H1 (cell line): ENCODE measurements around the gene IGLL5. TPM values are rescaled to one million over a fixed set of nuclear protein-coding genes. Genes with fewer than 3 reads are reported as not detected.

Experiments used
- CTCF ChIA-PET: fragments of 300-600 bp; sonication (Branson Sonifier 250); formaldehyde crosslinking; loops from one replicate; lab custom pipeline; 2021; ENCODE audit not compliant: partially characterized antibody; lab: Charles Lee
- POLR2A ChIA-PET: fragments of 300-600 bp; sonication (Branson Sonifier 250); formaldehyde crosslinking; loops from one replicate; lab custom pipeline; 2021; ENCODE audit warnings: inconsistent platforms; ENCODE audit not compliant: partially characterized antibody; lab: Charles Lee
- DNase-seq, 2 experiments: peaks; one replicate each; pipeline versions ENCODE4 v3.0.0 to v3.0.0-alpha.2; 2010 to 2022; ENCODE audit warnings: low spot score in 2 of 2, low read depth in 1 of 2, mixed read lengths in 1 of 2
- FAIRE-seq: peaks from 2 replicates; lab custom pipeline; 2011; peaks lifted over from hg19 to GRCh38; lab: Jason Lieb, UNC
- H2AFZ ChIP-seq: 2 replicates; pipeline ENCODE4 v1.8.1; 2012; ENCODE audit warnings: low read length, inconsistent platforms
- H2AK5ac ChIP-seq: 2 replicates; pipeline ENCODE4 v1.6.1; 2013; ENCODE audit warnings: low read depth, low read length
- H2BK120ac ChIP-seq: replicated peaks from 2 replicates; pipeline ENCODE3; 2013; ENCODE audit warnings: low read depth, low read length, inconsistent platforms
- H2BK12ac ChIP-seq: 2 replicates; pipeline ENCODE4 v1.6.1; 2013; ENCODE audit warnings: low read depth, low read length
- H2BK15ac ChIP-seq: 2 replicates; pipeline ENCODE4 v1.6.1; 2013; ENCODE audit warnings: low read length
- H2BK20ac ChIP-seq: 2 replicates; pipeline ENCODE4 v1.6.1; 2013; ENCODE audit warnings: low read length
- H2BK5ac ChIP-seq: 2 replicates; pipeline ENCODE4 v1.6.1; 2013; ENCODE audit warnings: low read depth, low read length
- H3K14ac ChIP-seq: 2 replicates; pipeline ENCODE4 v1.6.1; 2013; ENCODE audit warnings: inconsistent platforms; ENCODE audit not compliant: insufficient read length
- H3K18ac ChIP-seq: 2 replicates; pipeline ENCODE4 v1.6.1; 2013; ENCODE audit warnings: low read length; ENCODE audit errors: extremely low read depth
- H3K23ac ChIP-seq: 2 replicates; pipeline ENCODE4 v1.6.1; 2013; ENCODE audit warnings: inconsistent platforms; ENCODE audit not compliant: insufficient read length
- H3K23me2 ChIP-seq: 2 replicates; pipeline ENCODE4 v1.6.1; 2013; ENCODE audit warnings: low read depth, low read length
- H3K27ac ChIP-seq: 2 replicates; pipeline ENCODE4 v1.6.1; 2011; ENCODE audit warnings: low read depth, low read length, inconsistent platforms
- H3K27me3 ChIP-seq, 4 experiments: replicated peaks in 1 of 4; 1 replicate in 1 of 4; 2 replicates in 3 of 4; pipeline versions ENCODE4 v1.6.1 to v1.8.1; 2011 to 2013; ENCODE audit warnings: low read length in 3 of 4, mild to moderate bottlenecking in 3 of 4, inconsistent platforms in 2 of 4, mixed read lengths in 2 of 4, moderate library complexity in 1 of 4; ENCODE audit not compliant: control insufficient read depth in 3 of 4, insufficient read depth in 3 of 4; ENCODE audit errors: extremely low read depth in 1 of 4
- H3K36me3 ChIP-seq, 4 experiments: 2 replicates each; pipeline versions ENCODE4 v1.6.1 to v1.8.1; 2011 to 2013; ENCODE audit warnings: mild to moderate bottlenecking in 4 of 4, low read length in 3 of 4, moderate library complexity in 2 of 4, control low read depth in 1 of 4, inconsistent platforms in 1 of 4; ENCODE audit not compliant: insufficient read depth in 4 of 4, control insufficient read depth in 2 of 4
- H3K4ac ChIP-seq: replicated peaks from 2 replicates; pipeline ENCODE3; 2013; ENCODE audit warnings: low read length, low read depth, mixed read lengths, inconsistent platforms; ENCODE audit not compliant: insufficient read length
- H3K4me1 ChIP-seq, 4 experiments: replicated peaks in 1 of 4; 1 replicate in 1 of 4; 2 replicates in 3 of 4; pipeline versions ENCODE4 v1.6.1 to v1.8.1; 2011 to 2013; ENCODE audit warnings: low read length in 3 of 4, inconsistent platforms in 2 of 4, mixed read lengths in 1 of 4; ENCODE audit not compliant: insufficient read depth in 4 of 4, control insufficient read depth in 3 of 4
- H3K4me2 ChIP-seq, 2 experiments: 2 replicates each; pipeline versions ENCODE4 v1.6.1 to v1.8.1; 2011 to 2013; ENCODE audit warnings: low read depth in 2 of 2, low read length in 2 of 2, control low read depth in 1 of 2, inconsistent platforms in 1 of 2, mild to moderate bottlenecking in 1 of 2; ENCODE audit not compliant: insufficient read depth in 1 of 2
- H3K4me3 ChIP-seq, 4 experiments: fragments of 200-600, 300-600 bp in 1 of 4; sonication (generic), shearing (Covaris generic), sonication (Bioruptor Twin) in 1 of 4; 2 replicates each; pipeline versions ENCODE4 v1.5.1 to v1.8.1; 2011 to 2016; ENCODE audit warnings: low read length in 4 of 4, low read depth in 3 of 4, control low read depth in 2 of 4, inconsistent platforms in 2 of 4, mild to moderate bottlenecking in 2 of 4, mixed read lengths in 1 of 4, moderate library complexity in 1 of 4; ENCODE audit not compliant: insufficient read depth in 2 of 4; ENCODE audit errors: extremely low read depth in 1 of 4
- H3K56ac ChIP-seq: replicated peaks from 2 replicates; pipeline ENCODE3; 2013; ENCODE audit warnings: low read depth, mild to moderate bottlenecking, mixed read lengths, low read length, inconsistent platforms; ENCODE audit not compliant: insufficient read length
- H3K79me1 ChIP-seq: 2 replicates; pipeline ENCODE4 v1.6.1; 2013; ENCODE audit warnings: low read depth, low read length, control low read depth
- H3K79me2 ChIP-seq, 2 experiments: 2 replicates each; pipeline versions ENCODE4 v1.6.1 to v1.8.1; 2012 to 2013; ENCODE audit warnings: low read length in 2 of 2, mild to moderate bottlenecking in 2 of 2, inconsistent platforms in 1 of 2; ENCODE audit not compliant: insufficient read depth in 2 of 2, control insufficient read depth in 1 of 2
- H3K9ac ChIP-seq, 4 experiments: replicated peaks in 1 of 4; 1 replicate in 1 of 4; 2 replicates in 3 of 4; pipeline versions ENCODE4 v1.6.1 to v1.8.1; 2011 to 2013; ENCODE audit warnings: low read depth in 3 of 4, low read length in 3 of 4, control low read depth in 2 of 4, mild to moderate bottlenecking in 2 of 4, moderate library complexity in 2 of 4, inconsistent platforms in 1 of 4; ENCODE audit errors: extremely low read depth in 1 of 4
- H3K9me3 ChIP-seq, 2 experiments: 2 replicates each; pipeline versions ENCODE4 v1.6.1 to v1.8.1; 2012 to 2013; ENCODE audit warnings: mild to moderate bottlenecking in 2 of 2, moderate library complexity in 2 of 2, control low read depth in 1 of 2, inconsistent platforms in 1 of 2, low read depth in 1 of 2, low read length in 1 of 2, mixed read lengths in 1 of 2; ENCODE audit not compliant: insufficient read depth in 2 of 2
- H4K20me1 ChIP-seq, 2 experiments: replicated peaks in 1 of 2; 2 replicates each; pipeline versions ENCODE3 to v1.8.1; 2011 to 2013; ENCODE audit warnings: inconsistent platforms in 2 of 2, low read length in 2 of 2, mild to moderate bottlenecking in 1 of 2; ENCODE audit not compliant: insufficient read depth in 2 of 2, control insufficient read depth in 1 of 2
- H4K5ac ChIP-seq: 2 replicates; pipeline ENCODE4 v1.6.1; 2013; ENCODE audit warnings: low read length, low read depth, mixed read lengths, inconsistent platforms; ENCODE audit not compliant: insufficient read length
- H4K8ac ChIP-seq: 2 replicates; pipeline ENCODE4 v1.8.0; 2013; ENCODE audit warnings: mild to moderate bottlenecking, moderate library complexity, low read length, inconsistent platforms; ENCODE audit not compliant: insufficient read depth; ENCODE audit errors: extremely low read depth
- H4K91ac ChIP-seq: replicated peaks from 2 replicates; pipeline ENCODE3; 2013; ENCODE audit warnings: low read length, mixed read lengths, inconsistent platforms; ENCODE audit not compliant: insufficient read length
- FOSL1 ChIP-seq: IDR thresholded peaks from 2 replicates; pipeline ENCODE4 v1.6.1; 2011; ENCODE audit warnings: mild to moderate bottlenecking, low read depth, low read length, moderate library complexity; ENCODE audit not compliant: insufficient read depth
- KDM4A ChIP-seq: IDR thresholded peaks from one replicate; pipeline ENCODE4 v1.7.1; 2012; ENCODE audit warnings: low read depth, mild to moderate bottlenecking, moderate library complexity, low read length, inconsistent platforms; ENCODE audit not compliant: severe bottlenecking
- MAFK ChIP-seq: IDR thresholded peaks from 2 replicates; pipeline ENCODE4 v1.6.1; 2012; ENCODE audit warnings: low read depth, mild to moderate bottlenecking, improper control_type of control experiment, low read length
- PHF8 ChIP-seq: fragments of 200-600 bp; sonication (generic); conservative IDR thresholded peaks from 2 replicates; pipeline ENCODE4 v1.7.1; 2012; ENCODE audit warnings: low read depth, mild to moderate bottlenecking, inconsistent platforms, low read length, moderate library complexity
- POLR2A ChIP-seq, 2 experiments: IDR thresholded peaks; 1 replicate in 1 of 2; 2 replicates in 1 of 2; pipeline ENCODE4 v1.6.1; 2011; ENCODE audit warnings: low read depth in 2 of 2, low read length in 2 of 2, mild to moderate bottlenecking in 2 of 2; ENCODE audit errors: control extremely low read depth in 1 of 2
- TAF1 ChIP-seq: IDR thresholded peaks from 2 replicates; pipeline ENCODE4 v1.6.1; 2011; ENCODE audit warnings: mild to moderate bottlenecking, low read depth, low read length
- WGBS, 2 experiments: shearing (Covaris generic) in 1 of 2; methylation state at CpG; one replicate each; pipeline versions ENCODE4 v1.1.6 to v1.1.7; 2013 to 2015; ENCODE audit warnings: low lambda C conversion rate in 2 of 2, mixed read lengths in 2 of 2, inconsistent platforms in 1 of 2, low coverage in 1 of 2, missing lambda C conversion rate in 1 of 2; ENCODE audit not compliant: insufficient replicate concordance in 2 of 2, insufficient coverage in 1 of 2, insufficient read length in 1 of 2; ENCODE audit errors: extremely low coverage in 1 of 2, missing lambda C conversion rate in 1 of 2; 5-methylcytosine and 5-hydroxymethylcytosine counted together
- polyA plus RNA-seq, 7 experiments: library from polyadenylated mRNA; depleted of rRNA in 3 of 7; stranded (reverse) in 5 of 7; unstranded in 2 of 7; fragments of >200 nt in 5 of 7; fragments of 200-250 nt in 2 of 7; gene quantifications; 1 replicate in 5 of 7; 2 replicates in 1 of 7; 4 replicates in 1 of 7; pipeline versions ENCODE4 v1.2.1 to v1.2.3, GENCODE V29; 2011 to 2013; ENCODE audit warnings: missing spikeins in 2 of 7, mixed read lengths in 2 of 7
- total RNA-seq: library from RNA; stranded (reverse); fragmentation: NEBNext Ultra II Directional; extraction: Animal tissue kit (Norgen Biotek cat#: 25700); gene quantifications from 2 replicates; pipeline ENCODE4 v1.2.1, GENCODE V29; 2021
- TF ChIP-seq, protein P1 (sequence below), 3 experiments: IDR thresholded peaks; 1 replicate in 2 of 3; 2 replicates in 1 of 3; pipeline versions ENCODE4 v1.5.1 to v1.6.1; 2011; ENCODE audit warnings: low read length in 3 of 3, mild to moderate bottlenecking in 3 of 3, inconsistent platforms in 2 of 3, low read depth in 1 of 3, moderate library complexity in 1 of 3; ENCODE audit not compliant: insufficient read depth in 1 of 3; ENCODE audit errors: control extremely low read depth in 1 of 3

The IGLL5 gene
- total and polyA plus RNA-seq, 2 of the 8 experiments (the other 6 are each of a cell fraction or from before 2014, with no cell fraction given), result not detected

DNA sequence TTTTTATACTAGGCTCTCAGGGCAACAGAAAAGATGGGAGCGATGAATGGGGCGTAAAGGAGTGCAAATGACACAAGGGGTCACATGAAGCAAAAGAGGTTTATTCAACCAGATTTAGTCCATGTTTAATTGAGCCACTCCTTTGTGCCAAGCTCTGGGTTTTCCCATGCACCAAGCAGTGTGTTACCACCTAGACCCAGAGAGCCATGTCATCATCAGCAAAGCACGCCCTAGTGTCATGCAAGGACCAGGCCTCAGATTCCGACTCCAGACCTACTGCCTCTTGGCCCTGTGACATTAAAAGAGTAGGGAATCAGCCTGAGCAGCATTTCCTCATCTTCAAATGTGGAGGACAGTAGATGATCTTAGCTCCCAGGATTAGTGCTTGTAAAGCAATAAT is 1.1 kb upstream of the IGLL5 start:
- no peaks in the 10 kb centered on the region; the same call in 1 of the 2 replicates for H3K79me1 ChIP-seq
- H3K14ac ChIP-seq, result no peak overlapping the region
- POLR2A ChIA-PET, result no interaction called here
- H2AK5ac ChIP-seq, result no peak overlapping the region
- no peaks in the 10 kb centered on the region for H3K36me3 ChIP-seq
- H3K56ac ChIP-seq, result no peak overlapping the region
- CTCF ChIA-PET, result no interaction called here
- no peak overlapping the region for H3K9ac ChIP-seq
- no peak overlapping the region for H2BK20ac ChIP-seq
- H3K9me3 ChIP-seq, result peaks cover 23 to 55% of the 10 kb centered on the region in 2 experiments
- no peak overlapping the region for H2BK15ac ChIP-seq
- H4K5ac ChIP-seq, result no peak overlapping the region
- no peak overlapping the region for H3K4me2 ChIP-seq
- H3K27ac ChIP-seq, result no peak overlapping the region
- H3K4me3 ChIP-seq, result no peak overlapping the region
- H2BK12ac ChIP-seq, result no peak overlapping the region
- TF ChIP-seq PHF8, result no peak
- no peak for TF ChIP-seq TAF1
- no peak for TF ChIP-seq KDM4A
- TF ChIP-seq, protein P1, sequence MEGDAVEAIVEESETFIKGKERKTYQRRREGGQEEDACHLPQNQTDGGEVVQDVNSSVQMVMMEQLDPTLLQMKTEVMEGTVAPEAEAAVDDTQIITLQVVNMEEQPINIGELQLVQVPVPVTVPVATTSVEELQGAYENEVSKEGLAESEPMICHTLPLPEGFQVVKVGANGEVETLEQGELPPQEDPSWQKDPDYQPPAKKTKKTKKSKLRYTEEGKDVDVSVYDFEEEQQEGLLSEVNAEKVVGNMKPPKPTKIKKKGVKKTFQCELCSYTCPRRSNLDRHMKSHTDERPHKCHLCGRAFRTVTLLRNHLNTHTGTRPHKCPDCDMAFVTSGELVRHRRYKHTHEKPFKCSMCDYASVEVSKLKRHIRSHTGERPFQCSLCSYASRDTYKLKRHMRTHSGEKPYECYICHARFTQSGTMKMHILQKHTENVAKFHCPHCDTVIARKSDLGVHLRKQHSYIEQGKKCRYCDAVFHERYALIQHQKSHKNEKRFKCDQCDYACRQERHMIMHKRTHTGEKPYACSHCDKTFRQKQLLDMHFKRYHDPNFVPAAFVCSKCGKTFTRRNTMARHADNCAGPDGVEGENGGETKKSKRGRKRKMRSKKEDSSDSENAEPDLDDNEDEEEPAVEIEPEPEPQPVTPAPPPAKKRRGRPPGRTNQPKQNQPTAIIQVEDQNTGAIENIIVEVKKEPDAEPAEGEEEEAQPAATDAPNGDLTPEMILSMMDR (IDR thresholded peaks at IDR 0.05; ENCODE audit: control extremely low read depth in 1 of 3, insufficient read depth in 1 of 3, low read depth in 1 of 3, low read length in 3 of 3), result no peak
- TF ChIP-seq FOSL1, result no peak
- no peak for TF ChIP-seq POLR2A (IDR thresholded peaks at IDR 0.05; ENCODE audit: control extremely low read depth in 1 of 2, low read depth in 2 of 2, low read length in 2 of 2)
- TF ChIP-seq MAFK, result no peak
- TF ChIP-seq, all 59 proteins: peak for 0
- Histone ChIP-seq H4K91ac (no peak overlapping the region), H3K79me2 (no peaks in the 10 kb centered on the region), H2BK5ac (no peak overlapping the region), H3K18ac (no peak overlapping the region), H3K23me2 (no peaks in the 10 kb centered on the region), H3K23ac (no peak overlapping the region), H3K27me3 (peaks cover 4 to 10% (median 8%) of the 10 kb centered on the region in 4 experiments; a peak in 6 of 7 replicates), H2AFZ (no peak overlapping the region), H3K4ac (no peak overlapping the region), H4K20me1 (no peaks in the 10 kb centered on the region), H2BK120ac (no peak overlapping the region), H3K4me1 (no peaks in the 10 kb centered on the region), H4K8ac (no peak overlapping the region)
- 86% methylated on average over 4 of the region's 4 CpGs; no CpG with 5 or more reads in 1 of the 2 experiments for WGBS, 2 experiments
- DNase-seq (no peak), FAIRE-seq (no peak)
